ENCODE results near the gene ATOX1. TPM values are rescaled to one million over a fixed set of nuclear protein-coding genes. Genes with fewer than 3 reads are reported as not detected.

The ATOX1 gene
- total and polyA plus RNA-seq, 10 of the 15 experiments (the other 5 are each of a cell fraction or from before 2014, with no cell fraction given) = 130 to 642 (median 245) TPM

DNA sequence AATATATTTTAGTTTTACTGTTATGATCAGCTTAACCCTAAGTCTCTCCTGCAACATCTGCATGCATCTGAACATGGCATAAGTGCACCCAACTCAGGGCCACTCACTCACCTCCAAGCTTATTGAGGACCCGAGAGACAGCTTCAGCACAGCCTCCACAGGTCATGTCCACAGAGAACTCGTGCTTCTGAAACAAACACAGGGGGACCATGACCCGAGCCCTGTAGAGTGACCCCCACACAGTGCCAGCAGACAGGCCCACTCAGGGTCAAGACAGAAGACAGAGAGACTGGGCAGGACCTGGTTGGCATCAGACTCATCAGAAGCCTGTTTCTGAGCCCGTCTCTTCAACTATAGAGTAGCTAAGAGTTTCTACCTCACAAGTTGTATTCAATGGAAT, 6.8 kb downstream of the ATOX1 start (continued):
- TF ChIP-seq, protein P1, sequence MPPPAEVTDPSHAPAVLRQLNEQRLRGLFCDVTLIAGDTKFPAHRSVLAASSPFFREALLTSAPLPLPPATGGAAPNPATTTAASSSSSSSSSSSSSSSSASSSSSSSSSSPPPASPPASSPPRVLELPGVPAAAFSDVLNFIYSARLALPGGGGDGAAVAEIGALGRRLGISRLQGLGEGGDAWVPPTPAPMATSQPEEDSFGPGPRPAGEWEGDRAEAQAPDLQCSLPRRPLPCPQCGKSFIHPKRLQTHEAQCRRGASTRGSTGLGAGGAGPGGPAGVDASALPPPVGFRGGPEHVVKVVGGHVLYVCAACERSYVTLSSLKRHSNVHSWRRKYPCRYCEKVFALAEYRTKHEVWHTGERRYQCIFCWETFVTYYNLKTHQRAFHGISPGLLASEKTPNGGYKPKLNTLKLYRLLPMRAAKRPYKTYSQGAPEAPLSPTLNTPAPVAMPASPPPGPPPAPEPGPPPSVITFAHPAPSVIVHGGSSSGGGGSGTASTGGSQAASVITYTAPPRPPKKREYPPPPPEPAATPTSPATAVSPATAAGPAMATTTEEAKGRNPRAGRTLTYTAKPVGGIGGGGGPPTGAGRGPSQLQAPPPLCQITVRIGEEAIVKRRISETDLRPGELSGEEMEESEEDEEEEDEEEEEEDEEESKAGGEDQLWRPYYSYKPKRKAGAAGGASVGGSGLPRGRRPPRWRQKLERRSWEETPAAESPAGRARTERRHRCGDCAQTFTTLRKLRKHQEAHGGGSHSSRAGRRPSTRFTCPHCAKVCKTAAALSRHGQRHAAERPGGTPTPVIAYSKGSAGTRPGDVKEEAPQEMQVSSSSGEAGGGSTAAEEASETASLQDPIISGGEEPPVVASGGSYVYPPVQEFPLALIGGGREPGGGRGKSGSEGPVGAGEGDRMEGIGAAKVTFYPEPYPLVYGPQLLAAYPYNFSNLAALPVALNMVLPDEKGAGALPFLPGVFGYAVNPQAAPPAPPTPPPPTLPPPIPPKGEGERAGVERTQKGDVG (CRISPR knock-in tag; IDR thresholded peaks at IDR 0.05) = no peak
- no peak for TF ChIP-seq MEF2B (IDR thresholded peaks at IDR 0.05; ENCODE audit: partially characterized antibody, poor library complexity, severe bottlenecking)
- no peak for TF ChIP-seq NFYA (IDR thresholded peaks at IDR 0.05; ENCODE audit: borderline replicate concordance, low read depth, low read length)
- TF ChIP-seq, protein P2, sequence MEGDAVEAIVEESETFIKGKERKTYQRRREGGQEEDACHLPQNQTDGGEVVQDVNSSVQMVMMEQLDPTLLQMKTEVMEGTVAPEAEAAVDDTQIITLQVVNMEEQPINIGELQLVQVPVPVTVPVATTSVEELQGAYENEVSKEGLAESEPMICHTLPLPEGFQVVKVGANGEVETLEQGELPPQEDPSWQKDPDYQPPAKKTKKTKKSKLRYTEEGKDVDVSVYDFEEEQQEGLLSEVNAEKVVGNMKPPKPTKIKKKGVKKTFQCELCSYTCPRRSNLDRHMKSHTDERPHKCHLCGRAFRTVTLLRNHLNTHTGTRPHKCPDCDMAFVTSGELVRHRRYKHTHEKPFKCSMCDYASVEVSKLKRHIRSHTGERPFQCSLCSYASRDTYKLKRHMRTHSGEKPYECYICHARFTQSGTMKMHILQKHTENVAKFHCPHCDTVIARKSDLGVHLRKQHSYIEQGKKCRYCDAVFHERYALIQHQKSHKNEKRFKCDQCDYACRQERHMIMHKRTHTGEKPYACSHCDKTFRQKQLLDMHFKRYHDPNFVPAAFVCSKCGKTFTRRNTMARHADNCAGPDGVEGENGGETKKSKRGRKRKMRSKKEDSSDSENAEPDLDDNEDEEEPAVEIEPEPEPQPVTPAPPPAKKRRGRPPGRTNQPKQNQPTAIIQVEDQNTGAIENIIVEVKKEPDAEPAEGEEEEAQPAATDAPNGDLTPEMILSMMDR (IDR thresholded peaks at IDR 0.05 in 2 of 3, conservative IDR thresholded peaks at IDR 0.05 in 1 of 3; ENCODE audit: control insufficient read depth in 2 of 3, extremely low read depth in 1 of 3, insufficient read depth in 1 of 3, low read depth in 3 of 3, low read length in 3 of 3) = no peak
- no peak for TF ChIP-seq SREBF2 (IDR thresholded peaks at IDR 0.05; ENCODE audit: low read length)
- TF ChIP-seq, protein P3, sequence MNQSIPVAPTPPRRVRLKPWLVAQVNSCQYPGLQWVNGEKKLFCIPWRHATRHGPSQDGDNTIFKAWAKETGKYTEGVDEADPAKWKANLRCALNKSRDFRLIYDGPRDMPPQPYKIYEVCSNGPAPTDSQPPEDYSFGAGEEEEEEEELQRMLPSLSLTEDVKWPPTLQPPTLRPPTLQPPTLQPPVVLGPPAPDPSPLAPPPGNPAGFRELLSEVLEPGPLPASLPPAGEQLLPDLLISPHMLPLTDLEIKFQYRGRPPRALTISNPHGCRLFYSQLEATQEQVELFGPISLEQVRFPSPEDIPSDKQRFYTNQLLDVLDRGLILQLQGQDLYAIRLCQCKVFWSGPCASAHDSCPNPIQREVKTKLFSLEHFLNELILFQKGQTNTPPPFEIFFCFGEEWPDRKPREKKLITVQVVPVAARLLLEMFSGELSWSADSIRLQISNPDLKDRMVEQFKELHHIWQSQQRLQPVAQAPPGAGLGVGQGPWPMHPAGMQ (IDR thresholded peaks at IDR 0.05; ENCODE audit: borderline replicate concordance) = no peak
- TF ChIP-seq BMI1 (IDR thresholded peaks at IDR 0.05; ENCODE audit: borderline replicate concordance) = no peak
- TF ChIP-seq CREB1 (IDR thresholded peaks at IDR 0.05; ENCODE audit: low read depth) = no peak
- no peak for TF ChIP-seq CHD1 (IDR thresholded peaks at IDR 0.05; ENCODE audit: low read depth, low read length)
- TF ChIP-seq, protein P4, sequence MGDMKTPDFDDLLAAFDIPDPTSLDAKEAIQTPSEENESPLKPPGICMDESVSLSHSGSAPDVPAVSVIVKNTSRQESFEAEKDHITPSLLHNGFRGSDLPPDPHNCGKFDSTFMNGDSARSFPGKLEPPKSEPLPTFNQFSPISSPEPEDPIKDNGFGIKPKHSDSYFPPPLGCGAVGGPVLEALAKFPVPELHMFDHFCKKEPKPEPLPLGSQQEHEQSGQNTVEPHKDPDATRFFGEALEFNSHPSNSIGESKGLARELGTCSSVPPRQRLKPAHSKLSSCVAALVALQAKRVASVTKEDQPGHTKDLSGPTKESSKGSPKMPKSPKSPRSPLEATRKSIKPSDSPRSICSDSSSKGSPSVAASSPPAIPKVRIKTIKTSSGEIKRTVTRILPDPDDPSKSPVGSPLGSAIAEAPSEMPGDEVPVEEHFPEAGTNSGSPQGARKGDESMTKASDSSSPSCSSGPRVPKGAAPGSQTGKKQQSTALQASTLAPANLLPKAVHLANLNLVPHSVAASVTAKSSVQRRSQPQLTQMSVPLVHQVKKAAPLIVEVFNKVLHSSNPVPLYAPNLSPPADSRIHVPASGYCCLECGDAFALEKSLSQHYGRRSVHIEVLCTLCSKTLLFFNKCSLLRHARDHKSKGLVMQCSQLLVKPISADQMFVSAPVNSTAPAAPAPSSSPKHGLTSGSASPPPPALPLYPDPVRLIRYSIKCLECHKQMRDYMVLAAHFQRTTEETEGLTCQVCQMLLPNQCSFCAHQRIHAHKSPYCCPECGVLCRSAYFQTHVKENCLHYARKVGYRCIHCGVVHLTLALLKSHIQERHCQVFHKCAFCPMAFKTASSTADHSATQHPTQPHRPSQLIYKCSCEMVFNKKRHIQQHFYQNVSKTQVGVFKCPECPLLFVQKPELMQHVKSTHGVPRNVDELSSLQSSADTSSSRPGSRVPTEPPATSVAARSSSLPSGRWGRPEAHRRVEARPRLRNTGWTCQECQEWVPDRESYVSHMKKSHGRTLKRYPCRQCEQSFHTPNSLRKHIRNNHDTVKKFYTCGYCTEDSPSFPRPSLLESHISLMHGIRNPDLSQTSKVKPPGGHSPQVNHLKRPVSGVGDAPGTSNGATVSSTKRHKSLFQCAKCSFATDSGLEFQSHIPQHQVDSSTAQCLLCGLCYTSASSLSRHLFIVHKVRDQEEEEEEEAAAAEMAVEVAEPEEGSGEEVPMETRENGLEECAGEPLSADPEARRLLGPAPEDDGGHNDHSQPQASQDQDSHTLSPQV (IDR thresholded peaks at IDR 0.05) = no peak
- no peak for TF ChIP-seq ZNF274 (IDR thresholded peaks at IDR 0.05; ENCODE audit: insufficient read depth, insufficient read length)
- no peak for TF ChIP-seq BACH1 (IDR thresholded peaks at IDR 0.05; ENCODE audit: borderline replicate concordance)
- TF ChIP-seq SMAD5 (IDR thresholded peaks at IDR 0.05; ENCODE audit: low read depth) = no peak
